Psoas muscle (tissue), 8 donors: ENCODE data around the gene PDK1. TPM values are rescaled to one million over a fixed set of nuclear protein-coding genes. Genes with fewer than 3 reads are reported as not detected.

Experiments
- ATAC-seq, 4 donors: fragments of 200-7000 bp; cut with Tn5 transposase; one replicate each; pipeline ENCODE4 v1.9.1; 2020; ENCODE audit warnings: moderate library complexity in 3 of 4, mild to moderate bottlenecking in 2 of 4
- DNase-seq, 2 donors: peaks; one replicate each; pipeline ENCODE4 v3.0.0-alpha.2; 2020
- H3K27ac ChIP-seq: fragments of 200-600 bp; one replicate; pipeline ENCODE4 v1.8.0; 2022
- H3K27me3 ChIP-seq, 3 donors: fragments of 200-600 bp in 1 of 3; one replicate each; pipeline versions ENCODE4 v1.6.1 to v1.8.0; 2013 to 2022; ENCODE audit warnings: low read length in 2 of 3, mild to moderate bottlenecking in 2 of 3, moderate library complexity in 1 of 3; ENCODE audit not compliant: insufficient read depth in 3 of 3
- H3K36me3 ChIP-seq, 2 donors: fragments of 200-600 bp in 1 of 2; one replicate each; pipeline versions ENCODE4 v1.6.1 to v1.8.0; 2013 to 2022; ENCODE audit warnings: low read depth in 1 of 2, mild to moderate bottlenecking in 1 of 2, moderate library complexity in 1 of 2; ENCODE audit not compliant: insufficient read depth in 1 of 2
- H3K4me1 ChIP-seq: fragments of 200-600 bp; one replicate; pipeline ENCODE4 v1.8.0; 2022
- H3K4me3 ChIP-seq: fragments of 200-600 bp; one replicate; pipeline ENCODE4 v1.8.0; 2022; ENCODE audit warnings: mild to moderate bottlenecking
- H3K9me3 ChIP-seq: fragments of 200-600 bp; one replicate; pipeline ENCODE4 v1.8.0; 2022
- CTCF ChIP-seq: fragments of 200-600 bp; IDR thresholded peaks from one replicate; pipeline ENCODE4 v1.8.0; 2022; ENCODE audit warnings: antibody characterized with exemption
- WGBS, 3 donors: extraction: QIAGEN DNeasy Blood & Tissue Kit; methylation state at CpG; one replicate each; pipeline versions ENCODE4 v1.1.6 to v1.1.7; 2013; 5-methylcytosine and 5-hydroxymethylcytosine counted together
- intact Hi-C, 2 donors: fragments of 100-400 bp; cut with DNase I; formaldehyde crosslinking; loops; one replicate each; pipeline versions ENCODE4 v1.11.0 to v1.14.2; 2022
- polyA plus RNA-seq, 3 donors: library from polyadenylated mRNA; stranded (reverse); fragments of 200-250 nt; gene quantifications; one replicate each; pipeline ENCODE4 v1.2.3, GENCODE V29; 2013
- total RNA-seq, 4 donors: library from RNA; stranded (reverse); fragmentation: NEBNext Ultra II Directional in 2 of 4; extraction: Animal tissue kit (Norgen Biotek cat#: 25700) in 2 of 4; gene quantifications; one replicate each; pipeline versions ENCODE4 v1.2.1 to v1.2.4, GENCODE V29; 2021 to 2023
- donor health status: healthy with polysubstance abuse.
- donor health status: DM: no; HTN: no; CAD: no; lungs with moderate emphysema.
- donor health status: Bipolar disorder and iron deficiency.
- donor health status: healthy.
- donor health status: DM: yes; HTN: yes; CAD: no.
- donor health status: DM: no; HTN: no; CAD: no.
- donor health status: DM: no; HTN: no; CAD: no.
- donor health status: DM: yes; HTN: yes; CAD: no.

The PDK1 gene
- total and polyA plus RNA-seq, 7 donors = 3.3 to 20.4 (median 9.8) TPM

DNA sequence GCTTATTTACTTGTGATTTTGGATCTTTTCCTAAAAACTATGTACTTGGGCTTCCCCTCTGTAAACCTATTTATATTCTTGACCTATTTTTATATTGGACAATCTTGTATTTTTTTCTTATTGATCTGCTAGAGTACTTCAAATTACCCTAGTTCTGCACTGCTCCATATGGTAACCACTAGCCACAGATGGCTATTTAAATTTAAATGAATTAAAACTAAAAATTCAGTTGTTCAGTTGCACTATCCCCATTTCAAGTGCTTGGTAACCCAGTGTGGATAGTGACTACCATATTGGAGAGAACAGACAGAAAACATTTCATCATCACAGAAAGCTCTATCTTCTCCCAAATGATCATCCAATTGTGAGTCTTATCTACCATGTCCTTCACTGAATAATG lies 74.3 kb downstream of the PDK1 start:
- H3K36me3 ChIP-seq = no peaks in the 10 kb centered on the region
- ATAC-seq (no peak), DNase-seq (no peak)
- no peak overlapping the region for H3K27ac ChIP-seq
- no peaks in the 10 kb centered on the region for H3K27me3 ChIP-seq
- no peaks in the 10 kb centered on the region for H3K9me3 ChIP-seq
- TF ChIP-seq CTCF = no peak
- H3K4me1 ChIP-seq = no peaks in the 10 kb centered on the region
- intact Hi-C loops = no loop called here
- H3K4me3 ChIP-seq = no peak overlapping the region

- TF ChIP-seq CTCF = no peak
- no peaks in the 10 kb centered on the region for H3K27me3 ChIP-seq
- 70 to 85% (median 76%) methylated on average over 3 of the region's 3 CpGs for WGBS, 3 donors
- no peaks in the 10 kb centered on the region for H3K36me3 ChIP-seq
- H3K4me1 ChIP-seq = no peaks in the 10 kb centered on the region
- no peak for ATAC-seq
- DNase-seq = no peak
- H3K27ac ChIP-seq = no peak overlapping the region
- intact Hi-C loops = no loop called here
- no peaks in the 10 kb centered on the region for H3K9me3 ChIP-seq
- H3K4me3 ChIP-seq = no peak overlapping the region
Measured at GRCh38 chr2:172634477-172634876, 78.6 kb downstream of the PDK1 start.

- intact Hi-C loops = no loop called here
Measured at GRCh38 chr2:172635548-172635947, 79.7 kb downstream of the PDK1 start.

GRCh38 chr2:172639256-172639655 lies 83.4 kb downstream of the PDK1 start:
- Histone ChIP-seq H3K4me1 (no peaks in the 10 kb centered on the region), H3K27ac (no peak overlapping the region), H3K4me3 (no peak overlapping the region), H3K9me3 (no peaks in the 10 kb centered on the region), H3K27me3 (no peaks in the 10 kb centered on the region), H3K36me3 (no peaks in the 10 kb centered on the region)
- intact Hi-C loops = no loop called here
- no peak for DNase-seq
- ATAC-seq = no peak
- TF ChIP-seq CTCF = no peak
- 76 to 84% (median 83%) methylated on average over 3 of the region's 3 CpGs for WGBS, 3 donors

More at GRCh38 chr2:172635548-172635947, 79.7 kb downstream of the PDK1 start:
- Histone ChIP-seq H3K4me3 (no peak overlapping the region), H3K4me1 (no peaks in the 10 kb centered on the region), H3K9me3 (no peaks in the 10 kb centered on the region), H3K27ac (no peak overlapping the region), H3K27me3 (no peaks in the 10 kb centered on the region), H3K36me3 (no peaks in the 10 kb centered on the region)
- WGBS, 3 donors = 87 to 90% (median 88%) methylated on average over 5 of the region's 5 CpGs
- ATAC-seq = no peak
- TF ChIP-seq CTCF = no peak
- DNase-seq = no peak

GRCh38 chr2:172639823-172640222 lies 83.9 kb downstream of the PDK1 start:
- ATAC-seq (no peak), DNase-seq (no peak)
- no peak overlapping the region for H3K4me3 ChIP-seq
- H3K4me1 ChIP-seq = no peaks in the 10 kb centered on the region
- H3K9me3 ChIP-seq = no peaks in the 10 kb centered on the region
- no peak for TF ChIP-seq CTCF
- WGBS, 3 donors = 79 to 85% (median 83%) methylated on average over 2 of the region's 2 CpGs
- no peaks in the 10 kb centered on the region for H3K36me3 ChIP-seq
- no peak overlapping the region for H3K27ac ChIP-seq
- intact Hi-C loops = no loop called here
- H3K27me3 ChIP-seq = no peaks in the 10 kb centered on the region
